A204.1 (cell line): Measurements from ENCODE around the gene OCA2.

Experiments used
- FAIRE-seq: peaks from 2 replicates; lab custom pipeline; 2012; peaks lifted over from hg19 to GRCh38; lab: Jason Lieb, UNC

OCA2 gene

GRCh38 chr15:27705056-27705455 is 394.1 kb downstream of the OCA2 start:
- no peak for FAIRE-seq
